Stimulated activated CD4-positive, alpha-beta T cell treated with anti-CD3 and anti-CD28 coated beads, Interleukin-4, amount 100 ng/mL, for 1 hour (primary cell): Measurements from ENCODE around the gene GPR139.

Source experiments
- DNase-seq: peaks from one replicate; pipeline ENCODE4 v3.0.0-alpha.2; 2020

The GPR139 gene

DNA sequence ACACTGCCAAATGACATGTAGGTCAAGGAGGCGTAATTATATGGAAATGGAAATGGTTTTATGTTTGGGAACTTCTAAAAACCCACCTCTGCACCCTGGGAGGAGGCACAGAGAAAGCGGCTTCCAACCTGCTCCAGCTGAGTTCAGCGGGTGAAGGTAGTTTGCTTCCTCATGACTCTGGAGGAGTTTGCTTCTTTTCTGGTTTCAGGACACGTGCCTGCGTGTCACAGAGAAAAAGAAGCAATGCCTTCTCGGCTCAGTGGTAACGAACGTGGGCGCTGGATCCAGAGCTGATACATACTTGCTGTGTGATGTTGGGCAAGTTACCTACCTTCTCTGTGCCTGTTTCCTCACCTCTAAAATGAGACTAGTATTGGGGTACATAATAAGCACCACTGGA lies 22.1 kb downstream of the GPR139 start:
- DNase-seq = no peak

DNA sequence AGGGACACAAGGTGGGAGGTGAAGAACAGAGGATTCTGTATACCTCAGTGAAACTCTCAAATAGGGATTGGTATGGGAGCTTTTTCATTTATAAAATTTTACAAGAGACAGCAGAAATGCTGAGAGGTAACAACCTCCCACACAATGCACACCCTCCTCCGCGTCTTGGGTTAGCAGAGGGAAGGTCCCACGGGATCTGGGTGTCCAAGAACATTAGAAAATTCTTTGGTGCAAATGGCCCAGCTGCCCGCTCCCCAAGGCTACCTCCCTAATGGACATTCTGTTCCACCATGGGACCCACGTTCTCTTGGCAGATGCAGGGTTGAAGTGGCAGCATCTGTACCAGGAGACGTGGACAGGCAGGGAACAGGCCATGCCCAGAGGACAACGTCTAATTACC lies 22.5 kb downstream of the GPR139 start:
- no peak for DNase-seq

DNA sequence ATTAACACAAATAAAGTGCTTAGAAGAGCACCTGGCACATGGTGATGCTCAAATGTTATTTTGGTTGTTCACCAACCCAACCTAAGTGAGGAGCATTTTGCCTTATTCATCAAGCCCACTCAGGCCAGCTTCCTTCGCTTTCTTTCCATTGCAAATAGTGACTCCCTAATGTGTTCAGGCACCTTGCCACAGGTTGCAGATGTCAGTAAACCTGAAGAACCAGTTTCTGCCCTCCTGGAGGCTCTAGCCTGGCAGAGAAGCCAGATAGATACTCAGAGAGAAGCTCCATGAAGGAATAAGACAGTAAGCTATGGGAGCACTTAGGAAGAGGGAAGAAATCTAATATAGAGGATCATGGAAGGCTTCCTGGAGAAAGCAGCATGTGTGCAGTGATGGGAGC lies 23.9 kb downstream of the GPR139 start:
- no peak for DNase-seq

DNA sequence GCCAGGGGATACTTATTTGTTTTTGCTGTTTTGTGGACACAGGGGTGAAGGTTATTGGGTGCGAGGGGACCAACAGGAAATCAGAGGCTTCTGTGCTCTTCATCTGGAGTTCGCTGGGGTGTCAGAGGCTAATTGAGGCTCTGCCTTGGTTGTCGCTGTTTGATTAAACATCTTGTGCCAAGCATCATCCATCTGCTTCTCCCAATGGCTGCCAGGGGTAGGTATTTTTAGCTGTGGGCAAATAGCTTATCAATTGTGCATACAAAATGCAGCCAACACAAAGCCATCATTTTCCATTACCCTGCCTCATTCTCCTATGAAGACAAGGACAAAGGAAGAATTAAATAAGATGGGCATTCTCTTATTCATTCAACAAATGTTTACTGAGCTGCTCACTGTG lies 27.8 kb downstream of the GPR139 start:
- DNase-seq = no peak

DNA sequence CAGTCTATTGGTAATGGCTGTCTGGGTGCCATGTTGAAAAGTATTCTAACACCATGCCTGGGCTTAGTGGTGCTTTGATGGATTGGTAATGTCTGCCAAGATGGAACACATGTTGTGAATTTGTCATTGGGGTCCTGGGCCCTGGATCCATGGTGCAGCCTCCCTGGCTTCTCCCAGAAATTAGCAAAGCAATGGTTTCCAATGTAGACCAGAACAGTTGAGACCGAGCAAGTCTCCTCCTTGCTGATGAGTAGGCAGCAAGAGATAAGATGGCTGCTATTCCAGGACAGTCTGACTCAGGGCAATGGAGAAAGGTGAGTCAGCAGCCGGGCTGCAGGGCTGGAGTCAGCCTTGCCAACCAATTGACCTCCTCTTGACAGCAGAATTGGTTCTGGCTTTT lies 30.8 kb downstream of the GPR139 start:
- DNase-seq = no peak

DNA sequence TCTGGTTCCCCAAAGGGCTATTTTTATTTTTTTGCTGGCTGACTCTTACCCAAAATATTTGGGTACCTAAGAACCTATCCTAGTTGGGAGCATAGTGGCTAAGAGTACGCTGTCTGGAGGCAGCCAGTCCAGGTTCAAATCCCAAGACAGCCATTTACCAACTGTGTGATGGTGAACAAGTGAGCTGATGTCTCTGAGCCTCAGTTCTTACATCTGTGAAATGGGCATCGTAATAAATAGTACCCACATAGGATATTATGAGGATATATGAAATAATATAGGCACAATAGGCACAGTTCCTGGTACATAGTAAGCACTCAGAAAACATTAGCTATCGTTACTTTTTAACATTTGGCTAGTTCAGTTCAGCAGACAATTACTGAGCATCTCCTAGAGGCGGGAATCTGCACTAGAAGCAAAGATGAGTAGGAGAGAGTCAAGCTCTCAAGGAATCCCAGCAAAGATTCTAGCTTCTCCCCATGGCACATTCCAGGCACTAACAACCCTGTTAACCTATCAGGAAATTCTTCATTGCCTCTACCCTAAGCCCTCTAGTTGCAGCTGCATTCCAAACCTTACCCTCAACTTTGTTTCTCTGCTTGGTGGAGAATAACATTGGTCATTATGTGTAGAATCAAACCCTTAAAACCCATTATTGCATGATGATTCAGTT lies 31.6 kb downstream of the GPR139 start:
- DNase-seq = no peak

DNA sequence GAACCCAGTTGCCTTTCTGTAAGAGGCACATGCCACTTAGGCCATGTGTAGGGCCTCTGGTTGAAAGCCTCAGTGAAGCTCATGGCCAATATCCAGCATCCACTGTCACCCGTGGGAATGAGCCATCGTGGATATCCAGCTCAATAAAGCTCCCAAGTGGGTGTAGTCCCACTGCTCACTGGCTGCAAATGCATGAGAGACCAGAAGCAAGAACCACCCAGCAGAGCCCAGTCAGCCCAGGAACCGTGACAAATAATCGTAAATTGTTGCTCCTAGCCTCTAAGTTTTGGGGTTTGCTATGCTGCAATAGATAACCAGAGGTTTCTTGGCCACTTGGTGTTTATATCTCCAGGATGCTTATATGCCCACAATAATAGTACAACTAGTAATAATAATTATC lies 33.7 kb downstream of the GPR139 start:
- no peak for DNase-seq

DNA sequence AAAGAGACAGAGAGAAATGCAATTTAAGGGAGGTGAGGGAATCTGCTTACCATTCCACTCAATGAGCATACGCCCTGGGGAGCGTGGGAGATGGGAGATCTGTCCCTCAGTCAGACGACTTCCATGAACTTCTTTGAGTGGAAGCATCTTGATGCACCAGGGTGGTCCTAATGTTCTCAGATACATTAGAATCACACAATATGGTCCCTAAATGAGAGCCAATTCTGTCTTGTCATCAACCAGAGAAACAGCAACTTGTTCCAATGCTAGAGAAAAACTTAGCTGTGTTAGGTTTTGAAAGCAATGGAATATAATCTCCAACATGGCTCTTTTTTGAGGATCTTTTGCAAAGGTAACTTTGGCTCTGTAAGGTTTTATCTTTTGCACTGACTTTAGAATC lies 44.1 kb downstream of the GPR139 start:
- no peak for DNase-seq

DNA sequence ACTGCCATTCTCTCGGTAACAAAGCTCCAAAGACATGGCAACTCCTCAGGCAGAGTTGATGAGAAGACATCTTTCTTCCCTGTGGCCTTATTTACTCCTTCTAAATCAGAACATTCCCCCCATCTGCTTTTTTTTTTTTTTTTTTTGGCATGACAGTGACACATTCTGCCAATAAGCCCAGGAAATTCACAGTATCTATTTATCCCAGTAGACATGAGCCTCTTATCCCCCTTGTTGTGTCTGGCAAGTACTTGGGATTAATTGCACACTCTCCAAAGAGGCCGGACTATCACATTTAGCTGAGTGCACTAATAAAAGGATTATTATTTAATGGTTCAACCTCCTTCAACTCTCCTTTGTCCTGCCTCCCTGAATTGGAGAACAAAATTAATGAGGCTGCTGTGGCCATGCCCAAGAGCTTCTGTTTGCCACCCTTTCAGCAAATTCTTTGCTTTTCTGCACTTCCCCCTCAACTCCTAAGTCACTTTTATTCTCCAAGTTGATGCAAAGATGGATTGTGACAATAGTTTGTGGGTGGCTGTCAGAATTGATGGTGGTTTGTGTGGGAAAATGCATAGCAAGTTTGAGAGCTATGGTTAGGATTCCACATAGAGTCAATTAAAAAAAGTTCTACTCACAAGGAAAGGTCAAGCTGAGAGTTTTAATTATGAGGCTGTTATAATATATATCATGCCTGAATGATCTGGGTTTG lies 47.2 kb downstream of the GPR139 start:
- DNase-seq = no peak

DNA sequence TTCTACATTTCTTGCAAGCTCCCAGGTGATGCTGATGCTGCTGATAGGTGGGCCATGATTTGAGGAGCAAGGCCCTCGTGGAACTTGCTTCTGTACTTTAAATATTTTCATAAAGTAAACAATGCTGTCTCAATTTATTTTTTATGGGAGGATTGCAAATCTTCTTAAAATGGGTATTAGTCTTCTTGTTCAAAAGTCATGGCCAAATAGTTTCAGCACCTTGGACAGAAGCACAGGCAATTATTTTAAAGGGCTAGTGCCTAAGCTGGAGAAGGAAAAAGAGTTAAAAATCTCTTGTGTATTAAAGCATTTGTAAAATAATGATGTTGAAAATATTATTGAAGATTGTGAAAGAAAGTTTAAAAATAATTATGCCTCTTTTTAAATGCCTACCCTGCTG lies 50.5 kb downstream of the GPR139 start:
- no peak for DNase-seq

DNA sequence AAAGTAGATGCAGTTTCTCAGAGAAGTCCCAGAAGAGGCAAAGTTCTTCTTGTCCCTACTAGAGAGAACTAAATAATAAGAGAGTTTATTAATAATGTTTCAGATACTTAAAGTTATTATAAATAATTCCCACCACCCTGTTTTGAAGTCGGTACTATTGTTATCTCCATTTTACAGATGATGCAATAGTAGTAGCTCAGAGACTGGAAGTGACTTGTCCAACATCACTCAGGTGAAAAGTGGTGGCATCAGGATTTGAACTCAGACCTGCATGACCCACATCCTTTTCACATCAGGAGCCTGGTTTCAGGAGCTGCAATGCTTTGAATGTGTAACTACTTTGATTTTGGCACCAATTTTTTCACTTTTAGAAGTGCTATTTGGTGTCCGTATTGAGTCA lies 52.7 kb downstream of the GPR139 start:
- no peak for DNase-seq

DNA sequence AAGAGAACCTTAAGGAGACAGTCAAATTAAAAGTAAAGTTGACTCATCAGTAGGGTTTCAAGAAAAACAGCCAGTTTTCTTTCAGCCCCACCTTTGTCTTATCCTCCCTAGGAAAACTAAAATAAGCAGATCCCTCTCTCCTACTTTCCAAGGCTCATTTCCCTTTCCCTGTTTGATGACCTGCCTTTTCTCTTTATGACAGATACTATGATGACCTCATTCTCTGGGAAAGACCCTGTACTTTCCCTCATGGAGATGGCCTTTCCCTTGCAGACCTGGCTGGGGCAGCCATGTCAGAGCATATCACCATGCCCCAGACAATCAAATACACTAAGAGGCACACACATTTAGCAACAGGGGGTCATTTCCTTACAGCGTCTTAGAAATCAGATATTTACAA lies 53.6 kb downstream of the GPR139 start:
- DNase-seq = no peak

DNA sequence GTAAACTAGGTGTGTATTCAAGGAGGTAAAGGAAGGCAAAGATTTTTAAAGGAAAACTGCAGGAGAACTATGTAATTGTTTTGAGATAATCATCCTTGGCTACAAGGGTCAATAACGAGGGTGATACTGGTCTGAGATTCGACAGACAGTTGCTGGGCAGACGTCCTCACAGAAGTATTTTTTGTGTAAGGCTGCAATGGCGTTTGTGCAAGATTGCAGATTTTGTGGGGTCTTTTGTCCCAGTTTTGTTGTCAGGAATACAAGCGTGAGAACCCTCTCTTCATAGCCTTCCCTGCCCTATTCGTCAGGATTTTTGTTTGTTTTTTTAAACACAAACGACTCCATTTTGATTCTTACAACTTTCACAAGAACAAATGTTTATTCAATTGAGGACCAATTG lies 57.5 kb downstream of the GPR139 start:
- no peak for DNase-seq

DNA sequence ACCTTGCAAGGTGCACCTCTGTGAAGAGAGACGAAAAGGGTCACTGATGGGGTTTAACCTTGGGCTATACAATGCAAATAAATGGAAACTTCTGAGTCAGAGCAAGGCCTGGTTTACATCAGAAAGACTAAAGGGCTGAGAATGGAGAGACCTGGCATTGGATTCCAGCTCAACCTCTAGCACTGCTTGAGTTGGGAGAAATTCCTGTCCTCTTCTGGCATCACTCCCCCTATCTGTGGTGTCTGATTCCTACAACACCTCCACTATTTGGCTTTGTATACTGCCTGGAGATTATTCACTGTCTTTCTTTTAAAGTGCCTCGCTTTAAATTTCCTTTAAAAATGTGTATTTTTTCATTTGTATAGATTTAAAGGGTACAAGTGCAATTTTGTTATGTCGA lies 68.8 kb downstream of the GPR139 start:
- no peak for DNase-seq

DNA sequence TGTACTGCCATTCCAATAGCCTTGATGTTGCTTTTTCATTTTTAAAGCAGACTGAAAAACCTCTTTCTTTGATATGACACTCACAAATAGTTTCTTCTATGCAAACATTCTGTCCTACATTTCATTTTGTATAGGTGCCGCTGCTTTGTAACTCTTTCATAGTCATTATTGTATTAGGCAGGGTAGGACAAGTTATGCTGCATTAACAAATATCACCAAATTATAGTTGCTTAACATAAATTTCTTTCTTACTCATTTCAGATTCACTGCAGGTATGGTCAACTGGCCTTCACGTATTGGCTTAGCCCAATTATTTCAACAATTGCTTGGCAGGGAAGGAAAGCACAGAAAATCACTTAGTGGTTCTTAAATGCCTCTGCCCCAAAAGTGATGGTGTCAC lies 70.8 kb downstream of the GPR139 start:
- no peak for DNase-seq

DNA sequence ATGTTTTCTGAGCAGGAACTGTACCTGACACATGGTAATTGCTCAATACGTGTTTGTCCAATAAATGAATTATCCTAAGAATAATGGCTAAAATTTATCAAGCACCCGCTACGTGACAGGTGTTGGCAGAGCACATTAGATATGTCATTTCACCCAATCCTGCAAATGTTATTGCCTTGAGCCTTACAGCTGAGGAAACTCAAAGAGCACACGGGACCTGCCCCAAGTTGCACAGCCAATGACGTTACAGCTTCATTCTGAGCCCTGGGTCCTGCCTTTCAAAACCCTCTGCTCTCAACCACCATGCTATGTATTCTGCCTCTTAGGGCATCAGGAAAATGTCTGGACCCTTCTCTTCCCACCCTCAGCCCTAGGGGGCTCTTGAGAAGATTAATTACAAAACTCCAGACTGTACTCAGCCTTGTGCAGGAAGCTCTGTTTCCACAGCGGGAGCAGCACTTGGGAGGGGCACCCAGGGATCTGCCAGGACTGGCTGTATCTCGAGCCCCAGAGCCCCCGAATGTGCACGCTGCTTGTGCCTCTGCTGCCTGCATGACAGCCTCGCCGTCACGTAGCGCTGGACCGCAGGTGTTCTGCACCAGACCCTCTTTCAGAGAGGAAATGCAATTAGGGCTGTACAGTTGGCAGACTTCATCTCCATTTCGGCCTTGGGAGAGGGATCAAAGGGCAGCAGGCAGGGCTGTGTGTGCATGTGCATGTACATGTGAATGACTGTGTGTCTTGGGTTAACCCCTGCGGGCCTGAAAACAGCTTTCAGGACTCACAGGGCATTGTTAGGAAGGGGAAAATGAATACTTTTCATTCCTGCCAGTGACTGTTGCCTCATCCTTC lies 71.6 kb downstream of the GPR139 start:
- no peak for DNase-seq

DNA sequence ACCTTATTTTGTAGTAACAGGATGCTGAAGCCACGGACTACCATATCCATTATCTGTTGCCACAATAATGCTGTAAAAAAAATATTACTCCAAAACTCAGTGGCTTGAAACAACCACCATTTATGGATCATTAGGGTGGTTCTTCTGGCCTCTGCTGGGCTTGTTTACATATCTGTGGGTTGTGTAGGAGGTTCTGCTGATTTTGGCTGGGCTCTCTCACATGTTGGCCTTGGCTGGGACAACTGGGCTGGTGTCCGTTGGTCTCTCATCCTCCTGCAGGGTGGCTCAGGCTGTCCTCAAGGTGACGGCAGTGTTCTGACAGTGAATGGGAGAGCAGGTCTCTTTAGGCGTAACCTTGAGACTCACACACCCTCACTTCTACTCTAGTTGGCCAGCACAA lies 76.0 kb downstream of the GPR139 start:
- no peak for DNase-seq

DNA sequence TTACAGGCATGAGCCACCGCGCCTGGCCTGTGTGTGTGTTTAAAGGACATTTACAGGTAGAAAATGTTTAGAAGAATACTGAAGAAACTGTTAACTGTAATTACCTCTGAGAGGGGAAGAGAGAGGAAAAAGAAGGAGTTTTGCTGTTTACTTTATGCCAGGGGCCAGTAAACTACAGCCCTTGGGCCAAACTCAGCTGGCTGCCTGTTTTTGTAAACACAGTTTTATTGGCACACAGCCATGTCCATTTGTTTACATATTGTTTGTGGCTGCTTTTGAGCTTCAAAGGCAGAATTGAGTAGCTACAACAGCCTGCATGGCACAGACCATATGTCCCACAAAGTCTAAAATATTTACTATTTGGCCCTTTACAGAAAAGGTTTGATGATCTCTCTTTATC lies 76.4 kb downstream of the GPR139 start:
- no peak for DNase-seq

DNA sequence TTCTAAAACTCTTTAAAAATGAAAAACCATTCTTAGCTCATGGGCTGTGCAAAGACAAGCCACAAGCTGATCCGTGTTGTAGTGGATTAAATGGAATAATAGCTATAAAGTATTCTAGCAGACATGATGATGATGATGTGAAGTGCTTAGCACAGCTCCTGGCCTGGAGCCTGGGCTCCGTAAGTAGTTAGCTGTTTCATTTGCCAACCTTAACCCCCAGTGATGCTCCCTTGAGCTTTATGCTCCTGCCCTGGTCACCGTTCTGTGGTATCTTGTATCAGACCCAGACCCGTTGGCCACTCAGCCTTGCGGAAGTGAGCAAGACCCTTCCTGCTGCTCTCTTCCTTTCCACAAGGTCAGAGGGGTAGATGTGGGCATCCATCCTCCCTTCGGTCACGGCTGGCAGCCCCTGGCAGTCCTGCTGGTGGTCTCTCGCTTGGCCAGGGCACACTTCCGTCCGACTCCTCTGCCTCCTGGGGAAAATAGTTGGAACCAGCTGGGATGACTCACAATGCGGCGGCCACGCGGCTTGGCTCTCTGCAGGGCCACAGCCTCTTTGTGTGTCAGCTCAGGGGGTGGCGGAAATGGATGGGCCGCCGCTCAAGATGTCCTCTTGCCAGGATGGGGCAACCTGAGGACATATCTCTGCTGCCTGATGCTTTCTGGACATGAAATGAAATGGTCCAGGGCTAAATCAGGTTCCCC lies 79.1 kb downstream of the GPR139 start:
- DNase-seq = no peak

DNA sequence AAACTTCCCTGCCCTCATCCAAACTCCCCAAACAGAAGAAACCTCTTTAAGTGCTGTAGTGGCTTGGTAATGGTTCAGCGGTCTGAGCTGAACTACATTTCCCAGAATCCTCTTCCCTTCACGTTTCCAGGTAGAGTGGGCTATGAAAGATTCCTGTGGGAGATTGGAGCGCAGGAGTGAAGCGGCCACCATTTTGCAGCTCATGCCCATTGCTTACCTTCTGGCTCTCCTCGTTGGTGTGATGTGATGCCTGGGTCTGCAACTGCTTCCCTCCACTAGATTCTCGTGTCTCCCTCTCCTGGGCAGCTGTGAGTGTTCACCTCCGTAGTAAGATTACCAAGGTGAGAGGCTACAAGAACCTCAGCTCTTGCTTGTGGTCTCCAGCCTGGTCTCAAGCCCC lies 82.1 kb downstream of the GPR139 start:
- DNase-seq = no peak

DNA sequence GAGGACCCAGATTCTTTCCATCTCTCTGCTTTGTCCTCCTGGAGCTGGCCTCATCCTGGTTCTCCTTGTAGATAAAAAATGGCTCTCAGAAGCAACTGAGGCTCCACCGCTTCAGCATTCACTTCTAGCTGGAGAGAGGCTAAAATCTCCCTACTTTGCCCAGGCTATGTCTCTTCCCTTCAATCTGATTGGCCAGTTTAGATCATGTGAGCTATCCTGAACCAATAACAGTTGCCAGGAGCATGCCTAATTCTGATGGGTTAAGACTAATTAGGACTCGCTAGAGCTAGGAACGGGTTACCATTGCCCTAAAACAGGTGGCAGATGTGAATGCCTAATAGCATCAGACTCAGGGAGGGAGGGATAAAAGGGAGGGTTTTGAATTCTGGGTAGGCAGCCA lies 89.6 kb downstream of the GPR139 start:
- DNase-seq = no peak
